ENCODE results near the gene INAFM2.

The INAFM2 gene

DNA sequence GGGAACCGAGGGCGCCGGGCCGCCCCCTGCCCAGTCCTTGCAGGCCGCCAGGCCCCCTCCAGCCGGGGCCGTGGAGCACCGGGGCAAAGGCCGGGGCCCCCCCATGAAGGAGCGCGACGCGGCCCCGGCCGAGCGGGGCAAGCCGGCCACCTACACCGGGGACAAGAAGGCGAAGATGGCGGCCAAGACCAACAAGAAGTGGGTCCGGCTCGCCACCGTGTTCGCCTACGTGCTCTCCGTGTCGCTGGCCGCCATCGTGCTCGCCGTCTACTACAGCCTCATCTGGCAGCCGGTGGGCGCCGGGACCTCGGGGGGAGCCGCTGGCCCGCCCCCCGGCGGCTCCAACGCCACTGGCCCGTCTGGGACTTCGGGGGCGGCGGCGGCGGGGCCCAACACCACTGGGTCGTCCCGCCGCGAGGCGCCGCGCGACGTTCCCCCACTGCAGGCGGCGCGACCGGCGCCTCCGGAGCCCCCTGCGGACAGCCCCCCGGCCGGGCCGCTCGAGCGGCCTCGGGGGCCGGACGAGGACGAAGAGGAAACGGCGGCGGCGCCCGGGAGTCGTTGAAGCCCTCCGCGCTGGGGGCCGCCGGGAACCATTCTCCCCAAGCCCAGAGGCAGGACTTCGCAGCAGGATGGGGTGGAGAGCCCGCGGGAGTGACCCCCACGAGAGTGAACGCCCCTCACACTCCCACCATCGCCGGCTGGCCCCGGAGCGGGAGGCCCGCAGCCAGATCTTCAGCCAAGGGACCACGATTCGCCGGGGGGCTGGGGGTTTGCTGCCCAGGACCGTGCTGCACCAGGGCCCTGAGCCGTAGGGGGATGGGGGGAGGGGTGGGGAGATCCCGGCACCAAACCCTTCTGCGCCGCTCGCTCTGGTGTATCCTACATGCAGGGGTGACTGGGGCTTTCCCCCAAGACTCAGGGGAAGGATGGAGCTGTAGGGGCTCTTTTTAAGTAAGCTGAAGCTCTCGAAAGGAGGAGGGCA is 753 bp downstream of the INAFM2 start:
- no peaks in the 10 kb centered on the region for H3K27me3 ChIP-seq (replicated peaks; ENCODE audit: insufficient read depth, low read length)
- peak overlapping the region; percentile 79 for H3K4me2 ChIP-seq (ENCODE audit: low read depth, low read length)
- H3K9me3 ChIP-seq (replicated peaks; ENCODE audit: insufficient read depth, low read length) = no peaks in the 10 kb centered on the region
- no peaks in the 10 kb centered on the region for H3K36me3 ChIP-seq (replicated peaks; ENCODE audit: insufficient read depth, low read length)
- H3K4me3 ChIP-seq (ENCODE audit: low read length) = peak overlapping the region; percentile 74
- peak overlapping the region; percentile 61; the same call in 1 of the 2 replicates for H3K9ac ChIP-seq (ENCODE audit: low read length)
- no peak overlapping the region for H3K27ac ChIP-seq (ENCODE audit: low read length)
- DNase-seq = peak; percentile 31
- H4K20me1 ChIP-seq (ENCODE audit: insufficient read depth, low read length) = no peaks in the 10 kb centered on the region
- peaks cover 50% of the 10 kb centered on the region for H3K4me1 ChIP-seq (ENCODE audit: low read length)
- H3K9me2 ChIP-seq (replicated peaks; ENCODE audit: insufficient read depth, low read length) = no peaks in the 10 kb centered on the region
- H3F3A ChIP-seq (ENCODE audit: insufficient read depth, low read length) = peaks cover 34% of the 10 kb centered on the region
- no peak overlapping the region for H2AFZ ChIP-seq (ENCODE audit: low read length)
- TF ChIP-seq EZH2 (optimal IDR thresholded peaks at IDR 0.05; ENCODE audit: low read depth, low read length) = no peak
- TF ChIP-seq CTCF (IDR thresholded peaks at IDR 0.05; ENCODE audit: low read length) = no peak
- no peak for TF ChIP-seq EZH2phosphoT487 (IDR thresholded peaks at IDR 0.05; ENCODE audit: low read length)
- peaks cover 29% of the 10 kb centered on the region for H3K79me2 ChIP-seq (ENCODE audit: low read length)

DNA sequence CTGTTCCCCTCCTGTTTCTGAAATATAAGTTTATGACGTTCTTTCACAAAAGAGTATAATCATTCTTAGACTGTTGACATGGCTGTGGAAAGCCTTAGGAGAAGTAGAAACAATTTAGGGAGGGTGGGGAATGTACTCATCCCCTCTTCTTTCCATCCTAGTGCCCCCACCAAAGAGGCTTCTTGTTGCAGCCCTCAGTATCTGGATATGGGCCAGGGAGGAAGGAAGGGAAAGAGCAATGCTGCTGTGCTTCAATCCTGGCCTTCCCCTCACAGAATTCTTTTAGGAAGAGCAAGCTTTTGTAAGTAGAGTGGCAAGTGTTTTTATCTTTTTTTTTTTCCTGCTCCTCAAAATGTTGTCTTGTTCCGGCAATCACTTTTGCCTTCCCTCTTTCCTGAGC is 1.7 kb downstream of the INAFM2 start:
- Histone ChIP-seq H4K20me1 (ENCODE audit: insufficient read depth, low read length) (no peaks in the 10 kb centered on the region), H3K4me2 (ENCODE audit: low read depth, low read length) (peak overlapping the region; percentile 79), H3K36me3 (replicated peaks; ENCODE audit: insufficient read depth, low read length) (no peaks in the 10 kb centered on the region), H3K4me1 (ENCODE audit: low read length) (peaks cover 59% of the 10 kb centered on the region), H2AFZ (ENCODE audit: low read length) (no peak overlapping the region), H3K27me3 (replicated peaks; ENCODE audit: insufficient read depth, low read length) (no peaks in the 10 kb centered on the region), H3K9me3 (replicated peaks; ENCODE audit: insufficient read depth, low read length) (no peaks in the 10 kb centered on the region), H3F3A (ENCODE audit: insufficient read depth, low read length) (peaks cover 36% of the 10 kb centered on the region), H3K4me3 (ENCODE audit: low read length) (peak overlapping the region; percentile 74), H3K79me2 (ENCODE audit: low read length) (peaks cover 38% of the 10 kb centered on the region), H3K9ac (ENCODE audit: low read length) (peak overlapping the region; percentile 61; the same call in 1 of the 2 replicates), H3K9me2 (replicated peaks; ENCODE audit: insufficient read depth, low read length) (no peaks in the 10 kb centered on the region), H3K27ac (ENCODE audit: low read length) (no peak overlapping the region)
- no peak for DNase-seq
- no peak for TF ChIP-seq CTCF (IDR thresholded peaks at IDR 0.05; ENCODE audit: low read length)
- no peak for TF ChIP-seq EZH2phosphoT487 (IDR thresholded peaks at IDR 0.05; ENCODE audit: low read length)
- no peak for TF ChIP-seq EZH2 (optimal IDR thresholded peaks at IDR 0.05; ENCODE audit: low read depth, low read length)

DNA sequence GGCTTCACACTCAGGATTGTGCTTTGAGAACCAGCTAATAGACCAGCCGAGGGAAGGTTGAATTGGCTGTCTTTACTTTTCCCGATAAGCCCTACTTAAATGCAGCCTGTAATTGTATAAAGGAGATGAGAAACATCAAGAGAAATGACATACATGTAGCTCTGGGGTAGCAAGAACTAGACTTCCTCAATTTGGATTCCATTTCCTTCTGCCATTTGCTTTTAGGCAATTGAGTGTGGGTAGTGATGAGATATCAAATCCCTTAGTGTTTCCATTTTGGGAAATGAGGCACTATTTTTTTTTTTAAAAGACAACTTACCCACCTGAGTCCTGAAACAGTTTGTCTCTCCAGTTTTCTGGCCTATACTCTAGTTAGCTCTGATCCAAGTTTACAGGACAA is 2.2 kb downstream of the INAFM2 start:
- Histone ChIP-seq H3K4me1 (ENCODE audit: low read length) (peaks cover 61% of the 10 kb centered on the region), H3K4me3 (ENCODE audit: low read length) (peak overlapping the region; percentile 74; the same call in 1 of the 2 replicates)

More for the DNA sequence above, 2.2 kb downstream of the INAFM2 start:
- Histone ChIP-seq H3F3A (ENCODE audit: insufficient read depth, low read length) (peaks cover 36% of the 10 kb centered on the region), H3K9me3 (replicated peaks; ENCODE audit: insufficient read depth, low read length) (no peaks in the 10 kb centered on the region), H3K9ac (ENCODE audit: low read length) (no peak overlapping the region), H2AFZ (ENCODE audit: low read length) (no peak overlapping the region), H3K36me3 (replicated peaks; ENCODE audit: insufficient read depth, low read length) (no peaks in the 10 kb centered on the region), H4K20me1 (ENCODE audit: insufficient read depth, low read length) (no peaks in the 10 kb centered on the region), H3K4me2 (ENCODE audit: low read depth, low read length) (peak overlapping the region; percentile 79), H3K79me2 (ENCODE audit: low read length) (peaks cover 38% of the 10 kb centered on the region), H3K9me2 (replicated peaks; ENCODE audit: insufficient read depth, low read length) (no peaks in the 10 kb centered on the region), H3K27ac (ENCODE audit: low read length) (no peak overlapping the region), H3K27me3 (replicated peaks; ENCODE audit: insufficient read depth, low read length) (no peaks in the 10 kb centered on the region)
- TF ChIP-seq CTCF (IDR thresholded peaks at IDR 0.05; ENCODE audit: low read length) = no peak
- no peak for TF ChIP-seq EZH2phosphoT487 (IDR thresholded peaks at IDR 0.05; ENCODE audit: low read length)
- TF ChIP-seq EZH2 (optimal IDR thresholded peaks at IDR 0.05; ENCODE audit: low read depth, low read length) = no peak
- no peak for DNase-seq
